Measurements from ENCODE around the gene SNTA1. TPM values are rescaled to one million over a fixed set of nuclear protein-coding genes. Genes with fewer than 3 reads are reported as not detected.
"Not testable (repeated sequence)": the region's sequence is repeated elsewhere in the genome, so short reads cannot be mapped to it uniquely, and the experiment has no call there.

SNTA1 gene
- total RNA-seq, 2 donors from 2014 or later: 134 to 148 TPM

DNA sequence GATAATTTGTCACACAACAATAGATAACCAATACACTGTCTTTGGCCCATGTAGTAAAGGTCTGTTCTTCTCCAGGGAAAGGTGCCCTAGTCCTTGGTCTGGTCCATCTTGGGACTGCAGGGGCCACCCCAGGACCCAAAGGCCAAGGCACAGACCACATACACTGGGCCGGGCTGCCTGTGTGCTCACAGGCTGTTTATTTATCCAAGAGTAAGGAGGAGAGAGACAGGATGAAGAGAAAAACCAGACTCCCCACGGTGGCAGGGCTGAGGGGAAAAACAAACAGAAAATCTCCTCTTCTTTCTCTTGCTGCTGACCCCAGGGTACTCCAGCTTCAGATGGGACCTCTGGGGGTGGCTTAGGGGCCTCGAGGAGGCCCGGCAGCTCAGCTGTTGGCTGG, 35.8 kb downstream of the SNTA1 start:
- no peak for ATAC-seq
- intact Hi-C loops (cut with DNase I): no loop called here
- no peak for DNase-seq

DNA sequence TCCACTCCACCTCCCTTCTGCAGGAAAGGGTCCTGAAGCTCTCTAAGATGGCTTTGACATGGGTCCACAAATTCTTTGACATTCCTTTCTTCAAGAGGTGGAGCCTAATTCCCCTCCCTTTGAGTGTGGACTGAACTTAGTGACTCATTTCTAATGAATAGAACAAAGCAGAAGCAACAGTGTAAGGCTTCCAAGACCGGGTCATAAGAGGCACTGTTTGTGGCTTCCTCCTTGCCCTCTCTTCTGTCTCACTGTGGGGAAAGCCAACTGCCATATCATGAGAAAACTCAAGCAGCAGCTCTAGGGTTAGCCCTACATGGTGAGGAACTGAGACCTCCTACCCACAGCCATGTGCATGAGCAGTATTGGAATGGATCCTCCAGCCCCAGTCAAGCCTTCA, 36.3 kb downstream of the SNTA1 start:
- intact Hi-C loops (cut with DNase I): no loop called here
- DNase-seq (no peak), ATAC-seq (no peak)

GRCh38 chr20:33404281-33404680, 39.3 kb downstream of the SNTA1 start:
- ATAC-seq: no peak
- no peak for DNase-seq
- intact Hi-C loops (cut with DNase I): no loop called here

- no peak for DNase-seq
- ATAC-seq: peak; percentile 21 to 54
- intact Hi-C loops (cut with DNase I): no loop called here
Measured at GRCh38 chr20:33401921-33402369, 41.6 kb downstream of the SNTA1 start.

DNA sequence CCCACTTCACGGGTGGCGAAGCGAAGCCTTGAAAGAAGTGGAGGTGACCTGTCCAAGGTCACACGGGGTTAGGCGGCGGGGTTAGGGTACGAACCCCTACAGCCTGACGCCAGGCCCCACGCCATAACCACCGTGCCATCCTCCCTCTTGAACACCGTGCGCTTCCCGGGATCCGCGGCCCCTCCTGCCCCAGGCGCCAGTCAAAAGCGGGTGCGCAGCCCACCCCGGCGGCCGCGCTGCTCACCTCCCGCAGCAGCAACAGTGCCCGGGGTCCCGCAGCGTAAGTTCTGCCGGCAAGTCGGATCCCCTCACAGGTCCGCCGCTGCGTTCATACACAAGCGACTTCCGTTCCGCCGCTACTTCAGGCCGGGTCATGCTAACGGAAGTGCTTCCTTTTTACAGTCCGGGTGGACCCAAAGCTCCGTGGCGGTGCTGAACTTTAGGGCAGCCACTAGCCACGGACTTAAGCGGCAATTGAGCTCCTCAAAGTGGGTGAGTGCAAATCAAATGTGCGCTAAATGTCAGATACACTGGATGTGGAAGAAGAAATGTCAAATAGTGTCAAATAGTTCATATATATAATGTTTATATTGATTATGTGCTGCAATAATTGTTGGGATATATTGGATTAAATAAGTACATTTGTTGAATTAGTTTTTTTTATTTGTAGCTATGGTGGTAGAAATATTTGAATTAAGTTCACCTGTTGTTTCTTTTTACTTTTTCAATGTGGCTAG, 42.2 kb downstream of the SNTA1 start, which contains the start of gene CDK5RAP1:
Gene CDK5RAP1 (minus strand): TSS at position 336 of the 737 bp plus-strand sequence. CDS start 4,455 bp downstream, outside the sequence.
- DNase-seq (peak; percentile 89), ATAC-seq (peak; percentile 96 to 97)
- intact Hi-C loops (cut with DNase I): no loop called here

DNA sequence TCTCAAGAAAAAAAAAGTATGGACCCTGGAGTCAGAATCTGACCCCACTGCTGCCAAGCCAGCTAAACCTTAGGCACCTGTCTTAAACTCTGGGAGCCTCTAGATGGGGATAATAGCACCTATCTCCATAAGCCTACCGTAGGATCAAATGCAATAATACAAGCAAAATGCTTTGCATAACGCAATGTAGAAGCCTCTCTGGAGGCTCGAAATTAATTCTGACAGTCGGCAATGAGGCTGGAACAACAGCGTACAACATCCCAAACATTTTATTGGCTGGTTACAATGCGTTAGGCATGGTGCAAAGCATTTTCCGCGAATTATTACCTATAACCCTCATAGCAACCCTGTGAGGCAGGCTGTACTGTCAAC, 42.8 kb downstream of the SNTA1 start:
- DNase-seq: no peak
- intact Hi-C loops (cut with DNase I): no loop called here
- peak; percentile 15 to 38 for ATAC-seq

GRCh38 chr20:33399924-33400323, 43.6 kb downstream of the SNTA1 start:
- intact Hi-C loops (cut with DNase I): no loop called here
- no peak for DNase-seq

GRCh38 chr20:33394718-33395117, 48.8 kb downstream of the SNTA1 start:
- intact Hi-C loops (cut with DNase I): loop anchor here in 1 of 2 donors (5.0 kb wide), 1 partner anchor 258 kb away; no protein-coding TSS in a partner anchor
- no peak for DNase-seq
- no peak for ATAC-seq

More at GRCh38 chr20:33399924-33400323, 43.6 kb downstream of the SNTA1 start:
- no peak for ATAC-seq

GRCh38 chr20:33393609-33394008, 50.0 kb downstream of the SNTA1 start:
- ATAC-seq (peak in 1 of 2 donors; percentile 16), DNase-seq (no peak)
- intact Hi-C loops (cut with DNase I): loop anchor here in 1 of 2 donors (5.0 kb wide), 1 partner anchor 259 kb away; no protein-coding TSS in a partner anchor

DNA sequence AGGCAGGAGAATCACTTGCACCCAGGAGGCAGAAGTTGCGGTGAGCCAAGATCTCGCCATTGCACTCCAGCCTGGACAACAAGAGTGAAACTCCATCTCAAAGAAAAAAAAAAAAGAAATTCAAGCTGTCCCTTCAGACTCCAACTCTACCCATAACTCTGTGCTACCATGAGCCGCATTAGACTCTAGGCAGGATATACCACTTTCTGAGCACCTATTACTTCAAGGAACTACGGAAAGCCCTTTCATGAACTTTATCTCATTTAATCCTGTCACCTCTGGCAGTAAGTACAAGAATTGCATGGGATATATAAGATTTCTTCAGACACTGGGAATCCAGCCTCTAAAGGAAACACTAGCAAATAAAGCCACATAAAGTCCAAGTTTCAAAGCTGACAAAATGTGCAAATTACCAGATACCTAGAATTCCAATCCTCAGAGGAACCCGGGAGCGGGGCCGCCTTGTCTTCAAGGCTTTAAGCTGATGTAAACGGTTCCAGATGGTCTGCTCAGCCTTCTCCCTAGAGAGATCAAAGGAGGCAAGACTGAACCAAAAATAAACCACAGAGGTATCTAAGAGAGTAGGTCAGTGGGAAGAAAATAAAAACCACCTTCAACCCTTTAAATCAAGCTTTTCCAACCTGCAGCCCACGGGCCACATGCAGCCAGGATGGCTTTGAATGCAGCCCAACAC, 51.7 kb downstream of the SNTA1 start:
- ATAC-seq: no peak
- no peak for DNase-seq
- intact Hi-C loops (cut with DNase I): loop anchor here in 1 of 2 donors (5.0 kb wide), 1 partner anchor 260 kb away; no protein-coding TSS in a partner anchor

DNA sequence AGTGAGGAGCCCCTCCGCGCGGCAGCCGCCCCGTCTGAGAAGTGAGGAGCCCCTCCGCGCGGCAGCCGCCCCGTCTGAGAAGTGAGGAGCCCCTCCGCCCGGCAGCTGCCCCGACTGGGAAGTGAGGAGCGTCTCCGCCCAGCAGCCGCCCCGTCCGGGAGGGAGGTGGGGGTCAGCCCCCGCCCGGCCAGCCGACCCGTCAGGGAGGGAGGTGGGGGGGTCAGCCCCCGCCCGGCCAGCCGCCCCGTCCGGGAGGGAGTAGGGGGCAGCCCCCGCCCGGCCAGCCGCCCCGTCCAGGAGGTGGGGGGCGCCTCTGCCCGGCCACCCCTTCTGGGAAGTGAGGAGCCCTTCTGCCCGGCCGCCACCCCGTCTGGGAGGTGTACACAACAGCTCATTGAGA, 54.2 kb downstream of the SNTA1 start:
- ATAC-seq; DNase-seq; intact Hi-C loops (cut with DNase I): not testable (repeated sequence)

DNA sequence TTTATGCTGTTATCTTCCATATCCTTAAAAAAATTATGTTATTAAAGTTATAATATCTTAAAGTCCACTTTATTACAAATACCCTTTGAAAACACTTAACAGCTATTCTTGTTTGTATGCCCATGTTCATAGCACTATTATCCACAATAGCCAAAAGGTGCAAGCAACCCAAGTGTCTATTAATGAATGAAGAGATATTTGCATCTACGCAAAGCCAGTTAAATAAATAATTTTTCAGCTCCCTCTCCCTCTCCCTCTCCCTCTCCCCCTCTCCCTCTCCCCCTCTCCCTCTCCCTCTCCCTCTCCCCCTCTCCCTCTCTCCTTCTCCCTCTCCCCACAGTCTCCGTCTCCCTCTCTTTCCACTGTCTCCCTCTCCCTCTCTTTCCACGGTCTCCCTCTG, 55.3 kb downstream of the SNTA1 start:
- no peak for DNase-seq
- no peak for ATAC-seq
- intact Hi-C loops (cut with DNase I): no loop called here

GRCh38 chr20:33387177-33387576, 56.4 kb downstream of the SNTA1 start:
- intact Hi-C loops (cut with DNase I): no loop called here
- ATAC-seq (peak; percentile 95 to 96), DNase-seq (peak; percentile 77)

DNA sequence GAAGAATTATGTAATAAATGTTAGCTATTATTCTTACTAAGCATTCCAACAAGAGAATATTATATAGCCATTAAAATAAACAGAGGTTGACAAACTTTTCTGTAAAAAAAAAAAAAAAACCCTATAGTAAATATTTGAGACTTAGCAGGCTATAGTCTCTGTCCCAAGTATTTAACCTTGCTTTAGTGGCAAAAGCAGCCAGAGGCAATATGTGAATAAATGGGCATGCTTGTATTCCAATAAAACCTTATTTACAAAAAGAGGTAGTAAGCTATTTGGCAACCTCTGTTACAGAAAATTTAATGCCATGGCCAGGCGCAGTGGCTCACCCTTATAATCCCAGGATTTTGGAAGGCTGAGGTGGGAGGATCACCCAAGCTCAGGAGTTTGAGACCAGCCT, 56.9 kb downstream of the SNTA1 start:
- intact Hi-C loops (cut with DNase I): no loop called here
- DNase-seq: no peak
- no peak for ATAC-seq

DNA sequence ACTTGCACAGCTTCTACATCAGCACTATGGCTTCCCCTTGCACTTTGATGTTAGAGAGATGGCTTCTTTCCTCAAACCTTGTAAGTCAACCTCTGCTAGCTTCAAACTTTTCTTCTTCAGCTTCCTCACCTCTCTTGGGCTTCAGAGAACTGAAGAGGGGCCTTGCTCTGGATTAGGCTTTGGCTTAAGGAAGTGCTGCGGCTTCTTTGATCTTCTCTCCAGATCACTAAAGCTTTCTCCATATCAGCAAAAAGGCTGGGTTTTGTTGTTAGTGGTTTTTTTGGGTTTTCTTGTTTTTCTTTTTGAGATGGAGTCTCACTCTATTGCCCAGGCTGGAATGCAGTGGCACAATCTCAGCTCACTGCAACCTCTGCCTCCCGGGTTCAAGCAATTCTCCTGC, 66.2 kb downstream of the SNTA1 start:
- DNase-seq (no peak), ATAC-seq (no peak)
- intact Hi-C loops (cut with DNase I): no loop called here

DNA sequence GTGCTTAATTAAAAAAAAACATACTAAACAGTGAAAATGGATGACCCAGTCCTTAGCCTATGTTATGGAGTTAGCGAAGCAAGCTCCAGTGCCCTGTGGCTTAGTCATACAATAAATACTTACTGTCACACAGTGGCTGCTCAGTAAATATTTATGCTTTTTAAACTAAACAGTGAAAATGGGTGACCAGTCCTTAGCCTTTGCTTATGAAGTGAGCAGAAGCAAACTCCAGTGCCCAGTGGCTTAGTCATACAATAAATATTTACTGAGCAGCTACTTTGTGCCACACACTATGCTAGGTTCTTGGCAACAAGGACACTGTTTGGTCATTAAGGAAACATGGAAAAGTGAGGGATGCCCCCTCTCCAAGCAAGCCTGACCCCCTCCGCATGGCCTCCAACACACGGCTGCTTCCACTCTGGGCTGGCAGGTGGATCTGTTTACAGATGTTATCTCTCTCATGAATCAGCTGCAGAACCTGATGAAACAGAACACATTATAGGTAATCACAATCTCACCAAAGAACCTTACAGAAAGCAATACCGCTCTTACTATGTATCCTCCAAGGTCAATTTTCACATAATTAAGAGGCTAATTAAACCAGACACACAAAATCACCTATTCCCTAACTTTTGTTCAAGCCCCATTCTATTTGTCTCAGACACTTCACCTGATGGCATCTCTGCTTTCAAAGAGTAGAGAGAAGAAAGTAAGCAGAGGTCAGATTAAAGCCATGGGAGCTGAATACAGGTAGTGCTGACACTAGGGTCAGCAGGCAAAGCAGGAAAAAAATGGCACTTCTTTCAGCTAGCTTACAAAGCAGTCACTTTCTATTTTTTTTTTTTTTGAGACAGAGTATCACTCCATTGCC, 69.6 kb downstream of the SNTA1 start:
- intact Hi-C loops (cut with DNase I): no loop called here
- DNase-seq: no peak
- ATAC-seq: no peak

DNA sequence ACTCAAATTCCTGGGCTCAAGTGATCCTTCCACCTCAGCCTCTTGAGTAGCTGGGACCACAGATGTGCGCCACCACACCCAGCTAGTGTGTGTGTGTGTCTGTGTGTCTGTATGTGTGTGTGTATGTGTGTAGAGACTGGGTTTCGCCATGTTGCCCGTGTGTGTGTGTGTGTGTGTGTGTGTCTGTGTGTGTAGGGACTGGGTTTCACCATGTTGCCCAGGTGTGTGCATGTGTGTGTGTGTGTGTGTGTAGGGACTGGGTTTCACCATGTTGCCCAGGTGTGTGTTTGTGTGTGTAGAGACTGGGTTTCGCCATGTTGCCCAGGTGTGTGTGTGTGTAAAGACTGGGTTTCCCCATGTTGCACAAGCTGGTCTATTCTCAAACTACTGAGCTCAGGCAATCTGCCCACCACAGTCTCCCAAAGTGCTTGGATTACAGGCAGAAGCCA, 70.5 kb downstream of the SNTA1 start:
- no peak for DNase-seq
- intact Hi-C loops (cut with DNase I): no loop called here
- no peak for ATAC-seq

GRCh38 chr20:33370291-33370690, 73.3 kb downstream of the SNTA1 start:
- no peak for DNase-seq
- intact Hi-C loops (cut with DNase I): no loop called here
- peak; percentile 47 to 72 for ATAC-seq

- intact Hi-C loops (cut with DNase I): no loop called here
- DNase-seq: no peak
Measured at GRCh38 chr20:33362898-33363297, 80.7 kb downstream of the SNTA1 start.

More at GRCh38 chr20:33362898-33363297, 80.7 kb downstream of the SNTA1 start:
- no peak for ATAC-seq
